HL-60/S4 treated with retinoic acid at 250 ng/mL for 4 days and 3 days (cell line): ENCODE measurements around the gene MRPS16.

Experiments
- in situ Hi-C: fragments of 300-500 bp; cut with MboI; formaldehyde crosslinking; loops from 2 replicates; pipeline ENCODE4 v1.7.0; 2022; ENCODE audit warnings: low sequenced_read_pairs

MRPS16 gene

GRCh38 chr10:73205081-73205480 is 47.4 kb downstream of the MRPS16 start:
- in situ Hi-C loops = no loop called here
